H1 (cell line): ENCODE data around the gene ZSCAN1.

Experiments used
- EP300 ChIP-seq, 2 experiments: IDR thresholded peaks; 1 replicate in 1 of 2; 2 replicates in 1 of 2; pipeline ENCODE4 v1.6.1; 2011 to 2012; ENCODE audit warnings: low read depth in 2 of 2, low read length in 2 of 2, mild to moderate bottlenecking in 2 of 2, borderline replicate concordance in 1 of 2, inconsistent platforms in 1 of 2, moderate library complexity in 1 of 2
- GABPA ChIP-seq: IDR thresholded peaks from 2 replicates; pipeline ENCODE4 v1.6.1; 2011; ENCODE audit warnings: mild to moderate bottlenecking, low read length, moderate library complexity, borderline replicate concordance; ENCODE audit not compliant: insufficient read depth
- KDM1A ChIP-seq: fragments of 200-600, 300-600 bp; sonication (generic); IDR thresholded peaks from 2 replicates; pipeline ENCODE4 v1.7.1; 2016; ENCODE audit warnings: mild to moderate bottlenecking, low read length, borderline replicate concordance
- POU5F1 ChIP-seq: IDR thresholded peaks from 2 replicates; pipeline ENCODE4 v1.6.1; 2011; ENCODE audit warnings: low read depth, mild to moderate bottlenecking, low read length, moderate library complexity
- RAD21 ChIP-seq, 2 experiments: IDR thresholded peaks in 1 of 2; conservative IDR thresholded peaks in 1 of 2; 2 replicates each; pipeline ENCODE4 v1.6.1; 2011; ENCODE audit warnings: low read depth in 2 of 2, low read length in 2 of 2, improper control_type of control experiment in 1 of 2, inconsistent platforms in 1 of 2, mild to moderate bottlenecking in 1 of 2, moderate library complexity in 1 of 2
- SIX5 ChIP-seq: IDR thresholded peaks from 2 replicates; pipeline ENCODE4 v1.6.1; 2011; ENCODE audit warnings: mild to moderate bottlenecking, low read depth, low read length
- TAF7 ChIP-seq: optimal IDR thresholded peaks from 2 replicates; pipeline ENCODE3; 2011; ENCODE audit warnings: low read depth, mild to moderate bottlenecking, inconsistent platforms, low read length, moderate library complexity, borderline replicate concordance

DNA sequence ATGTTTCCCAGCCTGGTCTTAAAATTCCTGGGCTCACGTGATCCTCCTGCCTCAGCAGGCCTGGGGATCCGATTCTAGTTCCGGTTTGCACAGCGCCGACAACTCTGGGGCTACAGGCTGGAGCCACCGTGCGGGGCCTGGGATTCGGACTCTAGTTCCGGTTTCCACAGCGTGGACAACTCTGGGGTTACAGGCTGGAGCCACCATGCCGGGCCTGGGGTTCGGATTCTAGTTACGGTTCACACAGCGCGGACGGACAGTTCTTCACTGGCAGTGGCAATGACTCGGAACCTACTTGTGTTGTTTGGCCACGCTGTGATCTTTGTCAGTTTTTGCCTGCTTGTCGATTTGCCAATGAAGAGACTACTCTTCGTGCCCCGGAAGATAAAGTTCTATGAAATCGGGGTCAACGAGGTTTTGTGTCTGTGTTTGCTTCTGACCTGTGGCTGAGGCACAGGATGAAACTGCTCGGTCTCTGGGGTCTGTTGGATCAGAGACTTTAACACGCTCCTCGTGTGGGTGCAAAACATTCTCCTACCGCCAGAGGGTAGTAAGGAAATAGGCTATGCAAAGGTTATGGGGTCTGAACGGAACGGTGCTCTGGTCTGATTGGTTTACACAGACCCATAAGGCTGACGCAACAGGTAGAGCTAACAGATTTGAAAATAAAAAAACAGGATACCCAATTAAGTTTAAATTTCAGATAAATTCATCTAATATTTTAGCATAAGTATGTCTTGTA, 12.1 kb upstream of the ZSCAN1 start:
- TF ChIP-seq GABPA: no peak
- no peak for TF ChIP-seq SIX5
- TF ChIP-seq TAF7: no peak
- TF ChIP-seq RAD21 (IDR thresholded peaks at IDR 0.05 in 1 of 2, conservative IDR thresholded peaks at IDR 0.05 in 1 of 2; ENCODE audit: low read depth in 2 of 2, low read length in 2 of 2): peak; percentile 88 to 91
- no peak for TF ChIP-seq KDM1A
- no peak for TF ChIP-seq EP300 (IDR thresholded peaks at IDR 0.05; ENCODE audit: borderline replicate concordance in 1 of 2, low read depth in 2 of 2, low read length in 2 of 2)
- no peak for TF ChIP-seq POU5F1
